ENCODE results near the gene MAP2K1.

MAP2K1 gene

GRCh38 chr15:66359740-66360139 is 27.0 kb upstream of the MAP2K1 start (continued):
- TF ChIP-seq ZBTB10 (tag by site-specific recombination; IDR thresholded peaks at IDR 0.05) = no peak
- no peak for TF ChIP-seq ZNF223 (tag by site-specific recombination; IDR thresholded peaks at IDR 0.05)
- no peak for TF ChIP-seq ZNF600 (tag by site-specific recombination; IDR thresholded peaks at IDR 0.05)
- TF ChIP-seq PRDM6 (tag by site-specific recombination; IDR thresholded peaks at IDR 0.05) = 0 out of 2 replicates have a peak, but pooled peaks have one; percentile 27
- TF ChIP-seq REST (tag by site-specific recombination; IDR thresholded peaks at IDR 0.05) = no peak
- 0 out of 2 replicates have a peak, but pooled peaks have one; percentile 12 for TF ChIP-seq ZNF629 (tag by site-specific recombination; IDR thresholded peaks at IDR 0.05)
- TF ChIP-seq ZBTB1 (tag by site-specific recombination; IDR thresholded peaks at IDR 0.05) = no peak
- no peak for TF ChIP-seq KLF16 (tag by site-specific recombination; IDR thresholded peaks at IDR 0.05)
- TF ChIP-seq SP3 (tag by site-specific recombination; IDR thresholded peaks at IDR 0.05) = no peak
- TF ChIP-seq HOXA7 (CRISPR knock-in tag; IDR thresholded peaks at IDR 0.05; ENCODE audit: borderline replicate concordance) = no peak
- TF ChIP-seq BCL11A (tag by site-specific recombination; IDR thresholded peaks at IDR 0.05; ENCODE audit: low read depth) = no peak
- TF ChIP-seq, protein P1, sequence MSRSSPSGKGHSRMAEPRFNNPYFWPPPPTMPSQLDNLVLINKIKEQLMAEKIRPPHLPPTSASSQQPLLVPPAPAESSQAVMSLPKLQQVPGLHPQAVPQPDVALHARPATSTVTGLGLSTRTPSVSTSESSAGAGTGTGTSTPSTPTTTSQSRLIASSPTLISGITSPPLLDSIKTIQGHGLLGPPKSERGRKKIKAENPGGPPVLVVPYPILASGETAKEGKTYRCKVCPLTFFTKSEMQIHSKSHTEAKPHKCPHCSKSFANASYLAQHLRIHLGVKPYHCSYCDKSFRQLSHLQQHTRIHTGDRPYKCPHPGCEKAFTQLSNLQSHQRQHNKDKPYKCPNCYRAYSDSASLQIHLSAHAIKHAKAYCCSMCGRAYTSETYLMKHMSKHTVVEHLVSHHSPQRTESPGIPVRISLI (tag by site-specific recombination; IDR thresholded peaks at IDR 0.05) = peak; percentile 26; the same call in 1 of the 2 replicates
- TF ChIP-seq ZNF37A (tag by site-specific recombination; IDR thresholded peaks at IDR 0.05) = no peak
- no peak for TF ChIP-seq REPIN1 (tag by site-specific recombination; IDR thresholded peaks at IDR 0.05; ENCODE audit: low read depth)
- no peak for TF ChIP-seq ZNF175 (tag by site-specific recombination; IDR thresholded peaks at IDR 0.05)
- no peak for TF ChIP-seq ZNF2 (tag by site-specific recombination; IDR thresholded peaks at IDR 0.05)
- no peak for TF ChIP-seq ZNF311 (tag by site-specific recombination; IDR thresholded peaks at IDR 0.05; ENCODE audit: borderline replicate concordance)
- TF ChIP-seq ZBTB49 (tag by site-specific recombination; IDR thresholded peaks at IDR 0.05; ENCODE audit: low read depth) = no peak
- TF ChIP-seq ZNF596 (tag by site-specific recombination; IDR thresholded peaks at IDR 0.05) = no peak
